K562 (cell line): ENCODE results near the gene CACNA1I. TPM values are rescaled to one million over a fixed set of nuclear protein-coding genes. Genes with fewer than 3 reads are reported as not detected.
A peak's percentile ranks its signal among the peaks of the same experiment; 100 is the strongest.

Experiments used
- BMI1 ChIP-seq: fragments of 150-350 bp; IDR thresholded peaks from 2 replicates; pipeline ENCODE4 v1.6.1; 2014; ENCODE audit warnings: low read length
- CBX3 ChIP-seq, 2 experiments: IDR thresholded peaks; 1 replicate in 1 of 2; 2 replicates in 1 of 2; pipeline ENCODE4 v1.6.1; 2012; ENCODE audit warnings: inconsistent platforms in 2 of 2, low read length in 2 of 2, borderline replicate concordance in 1 of 2, control low read depth in 1 of 2
- COPS2 ChIP-seq: fragments of 450-650 bp; conservative IDR thresholded peaks from 2 replicates; pipeline ENCODE4 v1.6.1; 2016; ENCODE audit warnings: mild to moderate bottlenecking, moderate library complexity
- ERF ChIP-seq: fragments of 450-650 bp; formaldehyde crosslinking; IDR thresholded peaks from 2 replicates; pipeline ENCODE4 v1.4.0; 2020; ENCODE audit warnings: mild to moderate bottlenecking, mixed read lengths
- FOSL1 ChIP-seq: fragments of 200-800 bp; sonication (Bioruptor generic); conservative IDR thresholded peaks from 2 replicates; pipeline ENCODE4 v1.6.1; 2016; ENCODE audit warnings: missing genetic modification characterization, missing compliant biosample characterization
- ILK ChIP-seq: fragments of 450-650 bp; IDR thresholded peaks from 2 replicates; pipeline ENCODE4 v1.6.1; 2016; ENCODE audit warnings: missing genetic modification characterization, low read depth, mild to moderate bottlenecking, missing compliant biosample characterization, moderate library complexity, borderline replicate concordance
- MCM3 ChIP-seq: fragments of 450-650 bp; IDR thresholded peaks from 2 replicates; pipeline ENCODE4 v1.6.1; 2016
- NONO ChIP-seq, 2 experiments: fragments of 200-400 bp in 1 of 2; fragments of 450-650 bp in 1 of 2; formaldehyde crosslinking in 1 of 2; IDR thresholded peaks; 2 replicates each; pipeline ENCODE4 v1.6.1; 2017; ENCODE audit warnings: low read depth in 2 of 2, mild to moderate bottlenecking in 2 of 2, moderate library complexity in 2 of 2, low read length in 1 of 2
- SMAD2 ChIP-seq: fragments of 150-350 bp; IDR thresholded peaks from 2 replicates; pipeline ENCODE4 v1.6.1; 2014; ENCODE audit warnings: low read depth, mild to moderate bottlenecking, low read length
- SMARCB1 ChIP-seq: IDR thresholded peaks from 2 replicates; pipeline ENCODE4 v1.6.1; 2011; ENCODE audit warnings: improper control_type of control experiment, low read depth; ENCODE audit not compliant: insufficient read length
- TAF1 ChIP-seq: IDR thresholded peaks from 2 replicates; pipeline ENCODE4 v1.6.1; 2011; ENCODE audit warnings: mild to moderate bottlenecking, low read length, moderate library complexity; ENCODE audit not compliant: insufficient read depth, control insufficient read depth, severe bottlenecking; ENCODE audit errors: extremely low read depth
- TBP ChIP-seq: optimal IDR thresholded peaks from 2 replicates; pipeline ENCODE3; 2011; ENCODE audit warnings: low read depth, low read length, improper control_type of control experiment
- YY1 ChIP-seq, 3 experiments: IDR thresholded peaks; 2 replicates each; pipeline ENCODE4 v1.6.1; 2011; ENCODE audit warnings: low read length in 2 of 3, mild to moderate bottlenecking in 2 of 3, moderate library complexity in 2 of 3, borderline replicate concordance in 1 of 3, control low read depth in 1 of 3, low read depth in 1 of 3; ENCODE audit not compliant: insufficient read depth in 3 of 3, insufficient replicate concordance in 2 of 3, control insufficient read depth in 1 of 3, insufficient read length in 1 of 3; ENCODE audit errors: extremely low read depth in 1 of 3
- ZC3H11A ChIP-seq: IDR thresholded peaks from 2 replicates; pipeline ENCODE4 v1.6.1; 2012; ENCODE audit warnings: low read depth, low read length, improper control_type of control experiment
- ZNF134 ChIP-seq: fragments of 250-450 bp; sonication (Bioruptor Pico); conservative IDR thresholded peaks from 2 replicates; pipeline ENCODE4 v1.4.0; 2020
- ZNF280A ChIP-seq: fragments of 450-650 bp; IDR thresholded peaks from 2 replicates; pipeline ENCODE4 v1.6.1; 2018; ENCODE audit warnings: mild to moderate bottlenecking, low read depth; ENCODE audit not compliant: partially characterized antibody
- ZNF41 ChIP-seq: fragments of 250-450 bp; sonication (Bioruptor Pico); conservative IDR thresholded peaks from 2 replicates; pipeline ENCODE4 v1.4.0; 2020; ENCODE audit warnings: mild to moderate bottlenecking
- ZNF76 ChIP-seq: fragments of 250-450 bp; sonication (Bioruptor Pico); IDR thresholded peaks from 2 replicates; pipeline ENCODE4 v1.4.0; 2020; ENCODE audit warnings: mild to moderate bottlenecking, moderate library complexity, borderline replicate concordance
- polyA plus RNA-seq, 8 experiments: library from polyadenylated mRNA; depleted of rRNA in 4 of 8; stranded (reverse) in 5 of 8; unstranded in 3 of 8; fragments of >200 nt; fragmentation: Nextera tagmentation in 2 of 8; fragmentation: Illumina TruSeq in 1 of 8; extraction: Ambion mirVana in 2 of 8; extraction: Trizol in 1 of 8; gene quantifications; 2 replicates each; pipeline versions ENCODE4 v1.2.1 to v1.2.3, GENCODE V29; 2011 to 2014; ENCODE audit warnings: inconsistent platforms in 1 of 8, missing spikeins in 1 of 8
- total RNA-seq, 7 experiments: library from RNA; depleted of rRNA in 6 of 7; stranded (reverse); fragments of >200 nt in 6 of 7; fragmentation: Illumina TruSeq in 2 of 7; extraction: Trizol in 2 of 7; gene quantifications; 2 replicates each; pipeline versions ENCODE4 v1.2.1 to v1.2.3, GENCODE V29; 2011 to 2021; ENCODE audit warnings: low replicate concordance in 1 of 7
- TF ChIP-seq, protein P1 (sequence below), 2 experiments: fragments of 450-650 bp; conservative IDR thresholded peaks; 2 replicates each; pipeline ENCODE4 v1.6.1; 2017; ENCODE audit warnings: mild to moderate bottlenecking in 2 of 2, moderate library complexity in 2 of 2
- TF ChIP-seq, protein P2 (sequence below): IDR thresholded peaks from 2 replicates; pipeline ENCODE4 v1.6.1; 2011; ENCODE audit warnings: borderline replicate concordance, low read depth, mild to moderate bottlenecking, moderate library complexity, low read length; ENCODE audit not compliant: insufficient read depth, poor library complexity, severe bottlenecking

Gene CACNA1I
- total and polyA plus RNA-seq, 9 of the 15 experiments (the other 6 are each of a cell fraction or from before 2014, with no cell fraction given) = 0.01 to 0.79 (median 0.32) TPM; not detected in 1

- peak in 1 of 3 experiments; percentile 0 for TF ChIP-seq YY1 (IDR thresholded peaks at IDR 0.05; ENCODE audit: borderline replicate concordance in 1 of 3, control insufficient read depth in 1 of 3, extremely low read depth in 1 of 3, insufficient read depth in 3 of 3, insufficient read length in 1 of 3, insufficient replicate concordance in 2 of 3, low read depth in 1 of 3, low read length in 2 of 3)
- peak; percentile 93 for TF ChIP-seq ERF (CRISPR knock-in tag)
- TF ChIP-seq BMI1 = no peak
- no peak for TF ChIP-seq ZC3H11A
- no peak for TF ChIP-seq TBP
- no peak for TF ChIP-seq ZNF76 (CRISPR knock-in tag)
- TF ChIP-seq MCM3 = no peak
- no peak for TF ChIP-seq TAF1
- TF ChIP-seq ZNF134 (CRISPR knock-in tag) = no peak
- TF ChIP-seq ILK (tag) = no peak
- TF ChIP-seq ZNF280A = no peak
- TF ChIP-seq, protein P1, sequence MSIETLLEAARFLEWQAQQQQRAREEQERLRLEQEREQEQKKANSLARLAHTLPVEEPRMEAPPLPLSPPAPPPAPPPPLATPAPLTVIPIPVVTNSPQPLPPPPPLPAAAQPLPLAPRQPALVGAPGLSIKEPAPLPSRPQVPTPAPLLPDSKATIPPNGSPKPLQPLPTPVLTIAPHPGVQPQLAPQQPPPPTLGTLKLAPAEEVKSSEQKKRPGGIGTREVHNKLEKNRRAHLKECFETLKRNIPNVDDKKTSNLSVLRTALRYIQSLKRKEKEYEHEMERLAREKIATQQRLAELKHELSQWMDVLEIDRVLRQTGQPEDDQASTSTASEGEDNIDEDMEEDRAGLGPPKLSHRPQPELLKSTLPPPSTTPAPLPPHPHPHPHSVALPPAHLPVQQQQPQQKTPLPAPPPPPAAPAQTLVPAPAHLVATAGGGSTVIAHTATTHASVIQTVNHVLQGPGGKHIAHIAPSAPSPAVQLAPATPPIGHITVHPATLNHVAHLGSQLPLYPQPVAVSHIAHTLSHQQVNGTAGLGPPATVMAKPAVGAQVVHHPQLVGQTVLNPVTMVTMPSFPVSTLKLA (conservative IDR thresholded peaks at IDR 0.05) = 0 out of 4 replicates have a peak, but pooled peaks of 1 of the 2 experiments have one; percentile 12
- TF ChIP-seq NONO (IDR thresholded peaks at IDR 0.05; ENCODE audit: low read depth in 2 of 2, low read length in 1 of 2) = no peak
- TF ChIP-seq ZNF41 (CRISPR knock-in tag) = peak; percentile 57
- TF ChIP-seq, protein P2, sequence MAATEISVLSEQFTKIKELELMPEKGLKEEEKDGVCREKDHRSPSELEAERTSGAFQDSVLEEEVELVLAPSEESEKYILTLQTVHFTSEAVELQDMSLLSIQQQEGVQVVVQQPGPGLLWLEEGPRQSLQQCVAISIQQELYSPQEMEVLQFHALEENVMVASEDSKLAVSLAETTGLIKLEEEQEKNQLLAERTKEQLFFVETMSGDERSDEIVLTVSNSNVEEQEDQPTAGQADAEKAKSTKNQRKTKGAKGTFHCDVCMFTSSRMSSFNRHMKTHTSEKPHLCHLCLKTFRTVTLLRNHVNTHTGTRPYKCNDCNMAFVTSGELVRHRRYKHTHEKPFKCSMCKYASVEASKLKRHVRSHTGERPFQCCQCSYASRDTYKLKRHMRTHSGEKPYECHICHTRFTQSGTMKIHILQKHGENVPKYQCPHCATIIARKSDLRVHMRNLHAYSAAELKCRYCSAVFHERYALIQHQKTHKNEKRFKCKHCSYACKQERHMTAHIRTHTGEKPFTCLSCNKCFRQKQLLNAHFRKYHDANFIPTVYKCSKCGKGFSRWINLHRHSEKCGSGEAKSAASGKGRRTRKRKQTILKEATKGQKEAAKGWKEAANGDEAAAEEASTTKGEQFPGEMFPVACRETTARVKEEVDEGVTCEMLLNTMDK = no peak
- TF ChIP-seq CBX3 (IDR thresholded peaks at IDR 0.05; ENCODE audit: borderline replicate concordance in 1 of 2, low read length in 2 of 2) = no peak
- no peak for TF ChIP-seq FOSL1 (tag)
- TF ChIP-seq SMARCB1 = no peak
- no peak for TF ChIP-seq COPS2
- TF ChIP-seq SMAD2 = no peak
Observed at GRCh38 chr22:39522567-39523300, 47.8 kb upstream of the CACNA1I start (continued).
